ENCODE data around the gene REXO4.

DNA sequence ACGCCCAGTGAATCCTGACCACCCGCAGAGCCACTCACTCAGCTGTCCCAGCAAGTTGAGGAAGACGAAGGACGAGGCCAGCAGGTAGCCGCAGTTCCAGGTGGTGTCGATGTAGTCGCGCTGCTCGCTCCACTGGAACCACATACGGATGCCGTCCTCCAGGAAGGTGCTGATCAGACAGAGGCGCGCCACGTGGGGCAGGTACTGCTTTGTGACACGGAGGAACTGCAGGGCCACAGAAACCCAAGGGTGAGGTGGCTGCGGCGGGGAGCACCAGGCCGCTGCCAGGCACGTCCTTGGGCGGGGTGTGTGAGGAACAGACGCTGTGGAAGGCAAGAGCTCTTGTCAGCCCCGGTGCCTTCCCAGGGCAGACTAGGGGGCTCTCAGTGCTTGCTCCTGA lies 50.6 kb downstream of the REXO4 start:
- no peak for TF ChIP-seq EZH2 (IDR thresholded peaks at IDR 0.05; ENCODE audit: insufficient read depth, low read length)
- TF ChIP-seq, protein P1, sequence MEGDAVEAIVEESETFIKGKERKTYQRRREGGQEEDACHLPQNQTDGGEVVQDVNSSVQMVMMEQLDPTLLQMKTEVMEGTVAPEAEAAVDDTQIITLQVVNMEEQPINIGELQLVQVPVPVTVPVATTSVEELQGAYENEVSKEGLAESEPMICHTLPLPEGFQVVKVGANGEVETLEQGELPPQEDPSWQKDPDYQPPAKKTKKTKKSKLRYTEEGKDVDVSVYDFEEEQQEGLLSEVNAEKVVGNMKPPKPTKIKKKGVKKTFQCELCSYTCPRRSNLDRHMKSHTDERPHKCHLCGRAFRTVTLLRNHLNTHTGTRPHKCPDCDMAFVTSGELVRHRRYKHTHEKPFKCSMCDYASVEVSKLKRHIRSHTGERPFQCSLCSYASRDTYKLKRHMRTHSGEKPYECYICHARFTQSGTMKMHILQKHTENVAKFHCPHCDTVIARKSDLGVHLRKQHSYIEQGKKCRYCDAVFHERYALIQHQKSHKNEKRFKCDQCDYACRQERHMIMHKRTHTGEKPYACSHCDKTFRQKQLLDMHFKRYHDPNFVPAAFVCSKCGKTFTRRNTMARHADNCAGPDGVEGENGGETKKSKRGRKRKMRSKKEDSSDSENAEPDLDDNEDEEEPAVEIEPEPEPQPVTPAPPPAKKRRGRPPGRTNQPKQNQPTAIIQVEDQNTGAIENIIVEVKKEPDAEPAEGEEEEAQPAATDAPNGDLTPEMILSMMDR (IDR thresholded peaks at IDR 0.05; ENCODE audit: insufficient read depth, low read depth, low read length), result no peak

Measured in astrocyte (in vitro differentiated cells and primary cell).